Measurements from ENCODE around the gene PSMB2.

PSMB2 gene

DNA sequence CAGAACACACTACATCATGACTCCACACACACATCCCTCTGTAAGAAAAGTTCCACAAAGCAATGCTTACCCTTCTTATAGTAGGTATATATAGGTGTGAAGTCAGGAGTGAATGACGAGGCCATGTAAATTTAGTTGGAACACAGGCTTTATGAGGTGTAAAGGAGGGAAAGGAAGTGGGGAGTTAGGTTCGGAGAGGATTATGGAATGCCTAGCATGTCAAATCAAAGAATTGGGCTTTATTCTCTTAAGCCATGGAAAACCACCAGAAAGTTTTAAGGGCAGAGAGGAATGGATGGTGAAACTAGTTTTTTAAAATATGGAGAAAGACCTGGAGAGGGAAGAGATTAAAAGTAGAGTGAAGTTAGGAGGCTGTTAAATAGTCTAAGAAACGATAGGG is 41.9 kb downstream of the PSMB2 start:
- POLR2A ChIA-PET: no interaction called here
- CTCF ChIA-PET: interaction anchor here (0.6 to 4.1 kb wide), 2 partner anchors 116 to 162 kb away, joined by 3 to 14 read pairs; no protein-coding TSS in a partner anchor
- Histone ChIP-seq H3K4me3 (ENCODE audit: low read depth, low read length) (no peak overlapping the region), H3K4me1 (ENCODE audit: control insufficient read depth, insufficient read depth, low read length) (no peaks in the 10 kb centered on the region), H3K9me3 (ENCODE audit: control insufficient read depth, insufficient read depth, low read depth, low read length) (no peaks in the 10 kb centered on the region), H3K36me3 (ENCODE audit: control insufficient read depth in 2 of 2, insufficient read depth in 1 of 2, low read length in 2 of 2) (peaks cover 22 to 77% of the 10 kb centered on the region in 2 experiments), H3K27ac (ENCODE audit: extremely low read depth, low read depth, low read length) (no peak overlapping the region)
- TF ChIP-seq ZNF37A (tag by site-specific recombination; IDR thresholded peaks at IDR 0.05): no peak
- TF ChIP-seq ZEB2 (tag by site-specific recombination; IDR thresholded peaks at IDR 0.05): no peak
- TF ChIP-seq ZNF155 (tag by site-specific recombination; IDR thresholded peaks at IDR 0.05): no peak
- TF ChIP-seq, protein P1, sequence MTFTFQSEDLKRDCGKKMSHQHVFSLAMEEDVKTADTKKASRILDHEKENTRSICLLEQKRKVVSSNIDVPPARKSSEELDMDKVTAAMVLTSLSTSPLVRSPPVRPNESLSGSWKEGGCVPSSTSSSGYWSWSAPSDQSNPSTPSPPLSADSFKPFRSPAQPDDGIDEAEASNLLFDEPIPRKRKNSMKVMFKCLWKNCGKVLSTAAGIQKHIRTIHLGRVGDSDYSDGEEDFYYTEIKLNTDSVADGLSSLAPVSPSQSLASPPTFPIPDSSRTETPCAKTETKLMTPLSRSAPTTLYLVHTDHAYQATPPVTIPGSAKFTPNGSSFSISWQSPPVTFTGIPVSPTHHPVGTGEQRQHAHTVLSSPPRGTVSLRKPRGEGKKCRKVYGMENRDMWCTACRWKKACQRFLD (tag by site-specific recombination; IDR thresholded peaks at IDR 0.05): no peak

DNA sequence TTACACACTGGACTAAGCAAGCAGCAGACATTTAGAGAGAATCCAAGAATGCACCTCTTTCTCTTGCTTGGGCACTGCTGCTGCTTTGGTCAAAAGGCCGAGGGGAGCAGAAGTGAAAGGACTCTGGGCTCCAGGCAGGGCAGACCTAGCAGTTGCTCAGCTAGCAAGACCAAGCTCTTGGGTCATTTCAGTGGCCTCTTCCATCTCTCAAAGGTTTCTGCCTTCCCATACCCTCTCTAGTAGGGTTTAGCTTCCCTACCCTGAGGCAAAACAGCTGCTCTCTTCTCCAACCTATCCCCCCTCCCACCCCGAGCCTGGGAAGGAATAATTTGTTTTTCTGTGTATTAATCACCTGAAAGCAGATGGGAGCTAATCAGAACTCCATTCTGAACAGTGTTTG is 42.4 kb downstream of the PSMB2 start:
- TF ChIP-seq ZNF571 (tag by site-specific recombination; IDR thresholded peaks at IDR 0.05) (no peak), ZNF510 (tag by site-specific recombination; IDR thresholded peaks at IDR 0.05; ENCODE audit: insufficient replicate concordance) (no peak), ZNF133 (tag by site-specific recombination; IDR thresholded peaks at IDR 0.05) (no peak), ZNF10 (tag by site-specific recombination; IDR thresholded peaks at IDR 0.05) (no peak), KLF1 (tag by site-specific recombination; IDR thresholded peaks at IDR 0.05) (no peak)
- TF ChIP-seq, protein P2, sequence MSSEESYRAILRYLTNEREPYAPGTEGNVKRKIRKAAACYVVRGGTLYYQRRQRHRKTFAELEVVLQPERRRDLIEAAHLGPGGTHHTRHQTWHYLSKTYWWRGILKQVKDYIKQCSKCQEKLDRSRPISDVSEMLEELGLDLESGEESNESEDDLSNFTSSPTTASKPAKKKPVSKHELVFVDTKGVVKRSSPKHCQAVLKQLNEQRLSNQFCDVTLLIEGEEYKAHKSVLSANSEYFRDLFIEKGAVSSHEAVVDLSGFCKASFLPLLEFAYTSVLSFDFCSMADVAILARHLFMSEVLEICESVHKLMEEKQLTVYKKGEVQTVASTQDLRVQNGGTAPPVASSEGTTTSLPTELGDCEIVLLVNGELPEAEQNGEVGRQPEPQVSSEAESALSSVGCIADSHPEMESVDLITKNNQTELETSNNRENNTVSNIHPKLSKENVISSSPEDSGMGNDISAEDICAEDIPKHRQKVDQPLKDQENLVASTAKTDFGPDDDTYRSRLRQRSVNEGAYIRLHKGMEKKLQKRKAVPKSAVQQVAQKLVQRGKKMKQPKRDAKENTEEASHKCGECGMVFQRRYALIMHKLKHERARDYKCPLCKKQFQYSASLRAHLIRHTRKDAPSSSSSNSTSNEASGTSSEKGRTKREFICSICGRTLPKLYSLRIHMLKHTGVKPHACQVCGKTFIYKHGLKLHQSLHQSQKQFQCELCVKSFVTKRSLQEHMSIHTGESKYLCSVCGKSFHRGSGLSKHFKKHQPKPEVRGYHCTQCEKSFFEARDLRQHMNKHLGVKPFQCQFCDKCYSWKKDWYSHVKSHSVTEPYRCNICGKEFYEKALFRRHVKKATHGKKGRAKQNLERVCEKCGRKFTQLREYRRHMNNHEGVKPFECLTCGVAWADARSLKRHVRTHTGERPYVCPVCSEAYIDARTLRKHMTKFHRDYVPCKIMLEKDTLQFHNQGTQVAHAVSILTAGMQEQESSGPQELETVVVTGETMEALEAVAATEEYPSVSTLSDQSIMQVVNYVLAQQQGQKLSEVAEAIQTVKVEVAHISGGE (tag by site-specific recombination; conservative IDR thresholded peaks at IDR 0.05; ENCODE audit: low read depth): no peak
- H3K27ac ChIP-seq (ENCODE audit: extremely low read depth, low read depth, low read length): no peak overlapping the region

DNA sequence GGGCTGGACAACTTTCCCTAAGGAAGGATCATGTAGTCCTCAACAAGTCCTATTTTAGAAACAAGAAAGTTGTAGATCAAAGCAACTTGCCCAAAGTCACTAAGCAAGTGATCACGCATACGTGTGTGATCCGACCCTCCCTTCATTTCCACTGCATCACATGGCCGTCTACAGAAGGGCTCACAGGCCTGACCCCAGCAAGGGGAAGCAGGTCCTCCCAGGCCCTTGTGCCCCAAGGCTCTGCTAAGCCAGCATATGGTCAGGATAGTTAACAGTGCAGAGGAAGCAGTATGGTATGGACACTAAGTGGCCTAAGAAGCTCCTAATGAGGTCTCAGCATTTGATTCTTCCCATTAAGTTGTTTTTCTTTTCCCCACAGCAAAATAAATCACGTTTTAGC is 43.5 kb downstream of the PSMB2 start:
- no peak overlapping the region for H3K4me3 ChIP-seq (ENCODE audit: low read depth, low read length)
- no peaks in the 10 kb centered on the region for H3K9me3 ChIP-seq (ENCODE audit: control insufficient read depth, insufficient read depth, low read depth, low read length)
- no peaks in the 10 kb centered on the region for H3K4me1 ChIP-seq (ENCODE audit: control insufficient read depth, insufficient read depth, low read length)
- ChIA-PET POLR2A (no interaction called here), CTCF (no interaction called here)
- peaks cover 17 to 63% of the 10 kb centered on the region in 2 experiments for H3K36me3 ChIP-seq (ENCODE audit: control insufficient read depth in 2 of 2, insufficient read depth in 1 of 2, low read length in 2 of 2)
- no peak overlapping the region for H3K27ac ChIP-seq (ENCODE audit: extremely low read depth, low read depth, low read length)
- TF ChIP-seq ZNF146 (tag by site-specific recombination; IDR thresholded peaks at IDR 0.05) (no peak), ZNF214 (tag by site-specific recombination; IDR thresholded peaks at IDR 0.05; ENCODE audit: borderline replicate concordance) (no peak), ZNF24 (tag by site-specific recombination; IDR thresholded peaks at IDR 0.05) (no peak), YY1 (tag by site-specific recombination; IDR thresholded peaks at IDR 0.05) (no peak), ZNF658 (tag by site-specific recombination; IDR thresholded peaks at IDR 0.05) (no peak)

More for the DNA sequence above, 42.4 kb downstream of the PSMB2 start:
- Histone ChIP-seq H3K36me3 (ENCODE audit: control insufficient read depth in 2 of 2, insufficient read depth in 1 of 2, low read length in 2 of 2) (peaks cover 21 to 72% of the 10 kb centered on the region in 2 experiments), H3K9me3 (ENCODE audit: control insufficient read depth, insufficient read depth, low read depth, low read length) (no peaks in the 10 kb centered on the region), H3K4me3 (ENCODE audit: low read depth, low read length) (no peak overlapping the region), H3K4me1 (ENCODE audit: control insufficient read depth, insufficient read depth, low read length) (no peaks in the 10 kb centered on the region)
- CTCF ChIA-PET: interaction anchor here (4.1 kb wide), 1 partner anchor 117 kb away, joined by 14 read pairs; no protein-coding TSS in a partner anchor
- POLR2A ChIA-PET: no interaction called here

DNA sequence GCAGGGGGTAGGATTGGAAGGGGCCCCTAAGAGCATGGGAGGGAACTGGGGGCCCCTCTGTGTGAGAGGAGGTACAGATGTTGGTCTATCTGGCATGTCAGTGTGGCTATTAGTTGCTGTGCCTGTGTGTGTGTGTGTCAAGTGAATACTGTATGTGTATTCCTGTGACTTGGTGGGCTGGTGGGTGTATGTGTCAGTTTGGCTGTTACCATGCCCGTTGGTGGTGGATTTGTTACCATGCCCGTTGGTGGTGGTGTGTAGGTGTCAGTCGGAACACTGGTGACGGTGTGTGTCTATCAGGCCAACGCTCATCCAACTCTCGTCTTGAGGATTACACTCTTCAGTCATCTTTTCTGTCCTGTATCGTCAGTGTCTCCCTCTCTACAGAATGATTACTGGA is 45.6 kb downstream of the PSMB2 start:
- CTCF ChIA-PET: no interaction called here
- Histone ChIP-seq H3K27ac (ENCODE audit: extremely low read depth, low read depth, low read length) (no peak overlapping the region), H3K36me3 (ENCODE audit: control insufficient read depth in 2 of 2, insufficient read depth in 1 of 2, low read length in 2 of 2) (peaks cover 0 to 52% of the 10 kb centered on the region in 2 experiments), H3K9me3 (ENCODE audit: control insufficient read depth, insufficient read depth, low read depth, low read length) (no peaks in the 10 kb centered on the region), H3K4me3 (ENCODE audit: low read depth, low read length) (no peak overlapping the region), H3K4me1 (ENCODE audit: control insufficient read depth, insufficient read depth, low read length) (no peaks in the 10 kb centered on the region)
- TF ChIP-seq ZIC2 (tag by site-specific recombination; IDR thresholded peaks at IDR 0.05) (no peak), ZFHX2 (tag by site-specific recombination; conservative IDR thresholded peaks at IDR 0.05) (0 out of 2 replicates have a peak, but pooled peaks have one; percentile 6)
- POLR2A ChIA-PET: no interaction called here

All from HEK293 (cell line).